Measurements from ENCODE around the gene STK10.

DNA sequence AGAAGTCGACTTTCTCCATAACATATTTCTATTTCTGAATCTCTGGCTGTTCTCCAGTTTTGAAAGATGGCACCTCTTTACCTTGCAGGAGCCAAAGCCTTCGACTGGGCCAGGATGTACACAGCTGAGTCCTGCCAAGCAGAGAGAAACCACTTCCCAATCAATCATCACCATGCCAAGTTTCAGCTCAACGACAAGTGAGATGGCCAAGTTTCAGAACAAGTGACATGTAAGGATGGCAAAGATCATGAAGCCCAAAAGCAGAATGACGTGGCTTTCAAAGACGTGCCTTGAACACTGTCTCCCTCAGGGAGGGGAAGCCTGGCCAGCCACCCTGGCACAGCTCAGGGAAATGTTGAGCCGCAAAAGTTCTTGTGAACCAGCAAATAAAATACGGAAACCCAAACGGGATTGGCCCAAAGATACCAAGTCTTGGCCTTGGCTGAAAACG, 17.7 kb downstream of the STK10 start:
- TF ChIP-seq EP300 (IDR thresholded peaks at IDR 0.05; ENCODE audit: borderline replicate concordance in 1 of 2, low read depth in 1 of 2, low read length in 1 of 2) (no peak), RXRA (IDR thresholded peaks at IDR 0.05; ENCODE audit: borderline replicate concordance, low read depth) (no peak), YY1 (IDR thresholded peaks at IDR 0.05; ENCODE audit: low read depth) (no peak), RFX5 (IDR thresholded peaks at IDR 0.05; ENCODE audit: low read length) (no peak), REST (IDR thresholded peaks at IDR 0.05; ENCODE audit: low read depth, low read length) (no peak), NRF1 (IDR thresholded peaks at IDR 0.05; ENCODE audit: low read depth, low read length) (no peak), GABPA (IDR thresholded peaks at IDR 0.05; ENCODE audit: low read depth) (no peak), NFIC (IDR thresholded peaks at IDR 0.05; ENCODE audit: borderline replicate concordance) (no peak), TAF1 (IDR thresholded peaks at IDR 0.05; ENCODE audit: borderline replicate concordance, low read depth, low read length) (no peak)
- TF ChIP-seq, protein P1, sequence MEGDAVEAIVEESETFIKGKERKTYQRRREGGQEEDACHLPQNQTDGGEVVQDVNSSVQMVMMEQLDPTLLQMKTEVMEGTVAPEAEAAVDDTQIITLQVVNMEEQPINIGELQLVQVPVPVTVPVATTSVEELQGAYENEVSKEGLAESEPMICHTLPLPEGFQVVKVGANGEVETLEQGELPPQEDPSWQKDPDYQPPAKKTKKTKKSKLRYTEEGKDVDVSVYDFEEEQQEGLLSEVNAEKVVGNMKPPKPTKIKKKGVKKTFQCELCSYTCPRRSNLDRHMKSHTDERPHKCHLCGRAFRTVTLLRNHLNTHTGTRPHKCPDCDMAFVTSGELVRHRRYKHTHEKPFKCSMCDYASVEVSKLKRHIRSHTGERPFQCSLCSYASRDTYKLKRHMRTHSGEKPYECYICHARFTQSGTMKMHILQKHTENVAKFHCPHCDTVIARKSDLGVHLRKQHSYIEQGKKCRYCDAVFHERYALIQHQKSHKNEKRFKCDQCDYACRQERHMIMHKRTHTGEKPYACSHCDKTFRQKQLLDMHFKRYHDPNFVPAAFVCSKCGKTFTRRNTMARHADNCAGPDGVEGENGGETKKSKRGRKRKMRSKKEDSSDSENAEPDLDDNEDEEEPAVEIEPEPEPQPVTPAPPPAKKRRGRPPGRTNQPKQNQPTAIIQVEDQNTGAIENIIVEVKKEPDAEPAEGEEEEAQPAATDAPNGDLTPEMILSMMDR (IDR thresholded peaks at IDR 0.05): no peak
- TF ChIP-seq, protein P2, sequence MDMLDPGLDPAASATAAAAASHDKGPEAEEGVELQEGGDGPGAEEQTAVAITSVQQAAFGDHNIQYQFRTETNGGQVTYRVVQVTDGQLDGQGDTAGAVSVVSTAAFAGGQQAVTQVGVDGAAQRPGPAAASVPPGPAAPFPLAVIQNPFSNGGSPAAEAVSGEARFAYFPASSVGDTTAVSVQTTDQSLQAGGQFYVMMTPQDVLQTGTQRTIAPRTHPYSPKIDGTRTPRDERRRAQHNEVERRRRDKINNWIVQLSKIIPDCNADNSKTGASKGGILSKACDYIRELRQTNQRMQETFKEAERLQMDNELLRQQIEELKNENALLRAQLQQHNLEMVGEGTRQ (IDR thresholded peaks at IDR 0.05; ENCODE audit: borderline replicate concordance, low read depth, low read length): no peak
- TF ChIP-seq, protein P3, sequence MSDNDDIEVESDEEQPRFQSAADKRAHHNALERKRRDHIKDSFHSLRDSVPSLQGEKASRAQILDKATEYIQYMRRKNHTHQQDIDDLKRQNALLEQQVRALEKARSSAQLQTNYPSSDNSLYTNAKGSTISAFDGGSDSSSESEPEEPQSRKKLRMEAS (IDR thresholded peaks at IDR 0.05; ENCODE audit: low read depth): no peak
